Lower lobe of right lung (tissue), 2 donors: Measurements from ENCODE around the gene AMY1A. TPM values are rescaled to one million over a fixed set of nuclear protein-coding genes. Genes with fewer than 3 reads are reported as not detected.
"Not testable (repeated sequence)": the region's sequence is repeated elsewhere in the genome, so short reads cannot be mapped to it uniquely, and the experiment has no call there.

Experiments used
- ATAC-seq, 2 donors: fragments of 200-7000 bp; cut with Tn5 transposase; one replicate each; pipeline ENCODE4 v1.9.1; 2020 to 2022; ENCODE audit warnings: mild to moderate bottlenecking in 2 of 2, moderate library complexity in 2 of 2
- DNase-seq: peaks from one replicate; pipeline ENCODE4 v3.0.0-alpha.2; 2020
- H3K27ac ChIP-seq: fragments of 200-600 bp; one replicate; pipeline ENCODE4 v1.8.0; 2022
- H3K27me3 ChIP-seq: fragments of 200-600 bp; one replicate; pipeline ENCODE4 v1.8.0; 2022; ENCODE audit warnings: low read depth
- H3K36me3 ChIP-seq: fragments of 200-600 bp; one replicate; pipeline ENCODE4 v1.8.0; 2022; ENCODE audit warnings: mild to moderate bottlenecking
- H3K4me1 ChIP-seq: fragments of 200-600 bp; one replicate; pipeline ENCODE4 v1.8.0; 2022
- H3K4me3 ChIP-seq: fragments of 200-600 bp; one replicate; pipeline ENCODE4 v1.8.0; 2022; ENCODE audit warnings: mild to moderate bottlenecking
- H3K9me3 ChIP-seq: fragments of 200-600 bp; one replicate; pipeline ENCODE4 v1.8.0; 2022
- intact Hi-C: fragments of 100-400 bp; cut with DNase I; formaldehyde crosslinking; loops from one replicate; pipeline ENCODE4 v1.11.0; 2022
- total RNA-seq: library from RNA; stranded (reverse); fragmentation: NEBNext Ultra II Directional; extraction: Animal tissue kit (Norgen Biotek cat#: 25700); gene quantifications from one replicate; pipeline ENCODE4 v1.2.1, GENCODE V29; 2021
- donor health status: DM: no; HTN: yes; CAD: no; lungs with severe emphysema.

The AMY1A gene
- total RNA-seq, 1 donor from 2014 or later: 5.8 TPM

DNA sequence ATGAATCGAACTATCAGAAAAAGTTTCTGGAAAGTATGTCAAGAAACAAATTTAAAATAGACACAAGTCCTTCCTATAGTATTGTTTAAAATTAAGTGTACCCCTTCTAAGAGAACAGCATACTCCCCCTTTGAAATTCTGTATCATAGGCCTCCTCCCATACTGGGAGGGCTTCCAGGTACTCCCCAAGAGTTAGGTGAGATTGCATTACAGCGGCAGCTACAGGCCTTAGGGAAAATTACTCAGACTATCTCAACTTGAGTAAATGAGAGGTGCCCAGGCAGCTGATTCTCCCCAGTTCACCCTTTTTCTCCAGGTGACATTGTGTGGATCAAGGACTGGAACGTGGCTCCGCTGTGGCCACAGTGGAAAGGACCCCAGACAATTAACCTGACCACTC is 45.7 kb downstream of the AMY1A start:
- DNase-seq, intact Hi-C loops, H3K36me3 ChIP-seq, H3K27me3 ChIP-seq, H3K9me3 ChIP-seq, H3K4me1 ChIP-seq, H3K4me3 ChIP-seq, H3K27ac ChIP-seq: not testable (repeated sequence)
- ATAC-seq: peak; percentile 25 to 69

DNA sequence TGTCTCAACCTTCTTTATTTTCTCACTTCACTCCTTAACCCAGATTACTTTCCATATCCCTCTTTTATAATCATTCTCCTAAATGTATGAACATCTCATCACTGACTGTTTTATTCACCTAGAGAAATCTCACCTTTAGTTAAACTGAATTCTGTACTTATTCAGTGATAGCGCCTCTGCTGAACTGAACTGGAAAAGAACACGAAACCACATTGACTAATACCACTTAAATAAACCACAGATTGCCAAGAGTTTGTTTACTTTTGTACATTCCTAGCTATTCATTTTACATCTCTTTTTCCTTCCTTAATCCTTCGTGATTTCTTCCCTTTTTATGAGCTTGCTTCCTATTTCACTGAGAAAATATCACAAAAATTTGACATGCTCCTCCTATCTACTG is 52.1 kb downstream of the AMY1A start:
- H3K27ac ChIP-seq, H3K27me3 ChIP-seq, H3K4me3 ChIP-seq, H3K9me3 ChIP-seq, H3K36me3 ChIP-seq, H3K4me1 ChIP-seq, DNase-seq, intact Hi-C loops: not testable (repeated sequence)
- ATAC-seq: peak in 1 of 2 donors; percentile 79

DNA sequence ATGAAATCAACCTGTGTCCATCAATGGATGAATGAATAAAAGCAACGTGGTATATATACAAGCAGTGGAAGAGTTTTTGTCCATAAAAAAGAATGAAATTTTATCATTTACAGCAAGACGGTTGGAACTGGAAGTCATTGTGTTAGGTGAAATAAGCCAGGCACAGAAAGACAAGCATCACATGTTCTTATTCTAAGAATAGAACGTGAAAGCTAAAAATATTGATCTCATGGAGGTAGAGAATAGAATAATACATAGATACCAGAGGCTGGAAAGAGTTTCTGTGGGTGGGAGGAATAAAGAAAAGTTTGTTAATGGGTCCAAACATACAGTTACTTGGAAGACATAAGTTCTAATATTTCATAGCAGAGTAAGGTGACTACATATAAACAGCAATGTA is 54.8 kb downstream of the AMY1A start:
- DNase-seq, H3K36me3 ChIP-seq, H3K4me1 ChIP-seq, H3K4me3 ChIP-seq, H3K9me3 ChIP-seq, H3K27ac ChIP-seq, H3K27me3 ChIP-seq, ATAC-seq, intact Hi-C loops: not testable (repeated sequence)

Other genes with a start within 250 kb of the AMY1A start
- 35.0 TPM for gene RNPC3, start 130.1 kb upstream of the AMY1A start, total RNA-seq
- 23.5 TPM for gene AMY2B, start 84.2 kb upstream of the AMY1A start, total RNA-seq
- not detected for gene AMY2A, start 38.3 kb upstream of the AMY1A start, total RNA-seq
- 5.8 TPM for gene AMY1B, start 40.5 kb downstream of the AMY1A start, total RNA-seq
- gene AMY1C, start 94.1 kb downstream of the AMY1A start, total RNA-seq: 35.3 TPM